Epithelial cell of prostate (primary cell): ENCODE results near the gene CCDC93.
"Not testable (repeated sequence)": the region's sequence is repeated elsewhere in the genome, so short reads cannot be mapped to it uniquely, and the experiment has no call there.

Experiments
- DNase-seq: peaks from one replicate; pipeline ENCODE4 v3.0.0-alpha.2; 2011; ENCODE audit warnings: low read depth, low spot score
- H3K27ac ChIP-seq: fragments of 450-650 bp; 2 replicates; pipeline ENCODE4 v1.5.1; 2017; ENCODE audit warnings: mild to moderate bottlenecking

CCDC93 gene

DNA sequence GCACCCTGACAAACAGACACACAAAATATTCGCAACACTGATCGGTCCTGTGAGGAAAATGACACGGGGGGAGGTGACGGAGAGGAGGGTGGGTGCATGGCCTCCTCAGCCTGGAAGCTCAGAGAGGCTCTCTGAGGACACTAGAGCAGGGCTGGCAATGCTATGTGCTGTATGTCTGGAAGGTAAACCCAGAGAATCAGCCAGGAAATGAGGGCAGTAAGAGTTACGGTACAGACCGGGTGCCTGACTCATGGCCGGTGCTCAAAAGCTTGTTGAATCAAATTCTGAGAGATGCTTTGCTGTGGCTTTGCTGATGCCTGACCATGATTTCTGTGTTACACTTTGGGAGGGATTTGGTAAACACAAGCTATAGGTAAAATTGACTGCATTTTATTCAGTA lies 81.9 kb downstream of the CCDC93 start:
- no peak for DNase-seq
- no peak overlapping the region for H3K27ac ChIP-seq

DNA sequence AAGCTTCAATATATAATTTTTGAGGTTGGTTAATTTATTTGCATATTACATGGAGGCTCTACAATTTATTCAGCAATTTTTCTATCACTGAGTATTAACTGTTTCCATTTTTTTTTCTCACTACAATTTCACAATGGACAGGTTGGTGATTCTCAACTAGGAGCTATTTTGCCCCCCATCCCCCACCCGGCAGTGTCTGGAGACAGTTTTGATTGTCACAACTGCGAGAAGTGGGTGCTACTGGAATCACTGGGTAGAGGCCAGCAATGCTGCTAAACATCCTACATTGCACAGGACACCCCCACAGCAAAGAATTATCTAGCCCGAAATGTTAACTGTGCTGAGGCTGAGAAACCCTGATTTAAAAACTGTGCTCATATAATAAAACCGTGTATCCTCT lies 82.6 kb downstream of the CCDC93 start:
- no peak overlapping the region for H3K27ac ChIP-seq
- DNase-seq, result no peak

DNA sequence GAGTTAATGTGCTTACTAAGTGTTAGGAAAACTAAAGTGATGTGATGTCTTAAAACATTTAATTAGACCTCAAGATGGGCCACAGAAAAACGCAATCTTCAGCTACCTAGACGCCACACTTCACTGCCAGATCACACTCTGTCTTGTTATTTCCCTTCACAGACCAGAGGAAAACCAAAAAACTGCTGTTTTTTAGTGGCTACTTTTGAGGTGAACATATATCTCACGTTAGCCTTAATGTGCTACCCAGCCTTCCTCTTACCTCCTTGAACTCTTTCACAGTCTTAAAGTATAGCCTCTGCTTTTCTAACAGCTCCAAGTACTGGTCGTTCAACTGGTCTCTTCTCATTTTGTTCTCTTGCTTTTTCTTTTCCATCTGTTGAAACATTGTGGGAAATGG lies 83.1 kb downstream of the CCDC93 start:
- H3K27ac ChIP-seq, result no peak overlapping the region
- no peak for DNase-seq

DNA sequence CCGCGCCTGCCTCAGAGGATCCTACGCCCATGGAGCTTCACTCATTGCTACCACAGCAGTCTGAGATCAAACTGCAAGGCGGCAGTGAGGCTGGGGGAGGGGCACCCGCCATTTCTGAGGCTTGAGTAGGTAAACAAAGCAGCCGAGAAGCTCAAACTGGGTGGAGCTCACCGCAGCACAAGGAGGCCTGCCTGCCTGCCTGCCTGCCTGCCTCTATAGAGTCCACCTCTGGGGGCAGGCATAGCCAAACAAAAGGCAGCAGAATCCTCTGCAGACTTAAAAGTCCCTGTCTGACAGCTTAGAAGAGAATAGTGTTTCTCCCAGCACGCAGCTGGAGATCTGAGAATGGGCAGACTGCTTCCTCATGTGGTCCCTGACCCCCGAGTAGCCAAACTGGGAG lies 90.4 kb downstream of the CCDC93 start:
- H3K27ac ChIP-seq, DNase-seq: not testable (repeated sequence)

DNA sequence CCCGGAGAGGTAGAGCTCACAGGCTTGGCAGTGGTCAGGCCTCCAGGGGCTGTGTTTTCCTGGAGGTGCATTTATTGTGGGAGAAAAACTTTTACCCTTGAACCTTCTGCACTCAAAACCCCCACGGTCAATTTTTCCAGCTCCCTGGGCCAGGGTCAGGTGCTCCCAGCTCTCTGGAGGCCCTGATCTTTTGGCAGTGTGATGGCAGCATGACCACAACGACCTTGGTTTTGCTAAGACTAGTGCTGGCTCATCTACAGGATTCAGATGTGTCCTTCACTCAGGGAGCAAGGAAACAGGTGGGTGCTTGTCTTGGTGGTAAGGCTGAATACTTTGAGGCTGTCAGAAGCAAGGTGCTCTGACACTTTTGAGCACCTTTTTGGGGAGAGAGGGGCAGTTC lies 92.3 kb downstream of the CCDC93 start:
- H3K27ac ChIP-seq, result no peak overlapping the region
- no peak for DNase-seq

DNA sequence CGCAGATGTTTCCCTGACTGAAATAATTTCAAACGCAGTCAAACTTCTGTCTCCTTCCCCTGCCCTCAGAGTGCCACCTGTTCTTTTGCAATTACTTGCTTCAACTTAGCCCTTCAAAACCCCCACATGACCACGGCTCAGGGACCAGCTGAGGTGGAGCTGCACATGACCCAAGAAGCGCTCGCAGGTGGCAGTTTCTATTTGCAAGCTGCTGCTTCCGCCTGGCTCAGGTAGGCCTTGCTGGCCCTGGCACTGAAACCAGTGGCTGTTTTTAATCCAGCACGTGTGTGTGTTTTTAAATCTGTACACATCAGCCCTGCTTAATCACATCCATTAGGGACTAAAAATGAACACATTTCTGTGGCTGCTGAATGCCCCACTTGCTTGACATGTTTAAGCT lies 95.3 kb downstream of the CCDC93 start:
- DNase-seq, result no peak
- no peak overlapping the region for H3K27ac ChIP-seq

DNA sequence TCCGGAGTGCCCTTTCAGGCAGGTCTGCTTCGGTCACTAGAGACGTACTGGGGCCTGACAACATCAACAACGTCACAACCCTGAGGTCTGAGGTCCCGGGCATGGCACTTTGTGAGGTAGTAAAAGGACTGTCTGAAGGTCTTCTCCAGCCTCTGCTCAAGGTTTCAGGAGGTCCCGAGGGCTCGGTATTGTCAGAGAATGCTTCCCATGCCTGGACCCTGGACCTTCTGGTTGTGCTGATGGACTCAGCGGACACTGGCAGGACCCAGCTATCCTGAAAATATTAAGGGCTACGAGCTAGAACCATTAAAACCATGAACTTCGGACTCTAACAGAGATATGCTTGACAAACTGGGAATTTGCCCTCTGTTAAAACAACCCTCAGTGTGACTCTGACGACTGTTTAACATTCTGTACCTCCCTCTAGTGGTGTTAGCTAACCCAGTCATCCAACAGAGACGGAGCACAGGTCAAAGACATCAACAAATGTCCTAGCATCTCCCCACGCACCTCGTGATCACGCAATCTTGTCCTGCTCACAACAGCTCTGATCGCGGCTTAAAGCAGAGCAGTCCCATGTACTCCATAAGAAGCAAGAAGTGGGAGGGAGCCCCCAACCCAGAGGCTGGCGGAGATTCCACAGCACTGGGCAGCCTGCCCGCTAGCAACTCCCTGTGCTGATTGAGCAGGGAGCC lies 96.5 kb downstream of the CCDC93 start:
- H3K27ac ChIP-seq, result no peak overlapping the region
- no peak for DNase-seq

DNA sequence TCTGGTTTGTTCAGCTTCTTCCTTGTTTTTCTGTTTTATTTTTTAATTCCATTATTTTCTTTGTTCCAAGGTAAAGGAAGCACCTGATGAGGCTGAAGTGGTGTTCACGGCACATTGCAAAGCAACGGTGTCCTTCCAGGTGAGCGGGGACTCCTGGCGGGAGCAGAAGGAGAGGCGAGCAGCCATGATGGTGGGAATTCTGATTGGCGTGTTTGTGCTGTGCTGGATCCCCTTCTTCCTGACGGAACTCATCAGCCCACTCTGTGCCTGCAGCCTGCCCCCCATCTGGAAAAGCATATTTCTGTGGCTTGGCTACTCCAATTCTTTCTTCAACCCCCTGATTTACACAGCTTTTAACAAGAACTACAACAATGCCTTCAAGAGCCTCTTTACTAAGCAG lies 110.9 kb downstream of the CCDC93 start:
- no peak overlapping the region for H3K27ac ChIP-seq
- no peak for DNase-seq

DNA sequence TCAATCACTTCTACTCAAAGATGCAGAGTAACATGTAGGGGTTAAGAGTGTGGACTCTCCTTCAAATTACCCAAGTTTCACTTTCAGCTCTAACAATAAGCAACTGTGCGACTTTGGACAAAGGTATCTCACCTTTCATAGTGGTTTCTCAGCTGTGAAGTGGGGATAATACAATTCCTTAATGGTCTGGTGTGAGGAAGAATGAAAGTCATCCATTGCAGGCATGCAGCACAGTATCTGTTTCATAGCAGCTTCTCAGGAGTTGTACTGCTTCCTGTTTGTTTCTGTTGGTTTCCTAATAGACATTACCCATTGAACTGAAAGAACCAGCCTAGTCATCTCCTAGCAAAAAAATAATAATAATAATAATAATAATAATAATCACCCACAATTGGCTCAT lies 125.0 kb downstream of the CCDC93 start:
- H3K27ac ChIP-seq, result no peak overlapping the region
- no peak for DNase-seq

DNA sequence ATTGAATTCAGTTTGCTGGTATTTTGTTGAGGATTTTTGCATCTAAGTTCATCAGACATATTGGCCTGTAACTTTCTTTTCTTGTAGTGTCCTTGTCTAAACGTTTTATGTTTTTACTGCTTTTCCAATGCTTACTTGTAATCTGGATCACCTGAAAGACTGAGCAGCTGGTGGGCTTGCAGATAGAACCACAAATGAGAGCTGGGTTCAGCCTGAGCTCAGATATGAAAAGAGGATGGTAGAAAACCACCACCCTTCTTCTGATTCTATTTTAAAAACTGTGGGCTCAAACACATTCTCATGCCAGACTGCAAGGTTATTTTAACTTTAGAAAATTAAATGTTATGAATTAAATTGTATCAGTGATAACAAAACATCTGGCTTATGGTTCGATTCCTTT lies 128.6 kb downstream of the CCDC93 start:
- H3K27ac ChIP-seq, result no peak overlapping the region
- no peak for DNase-seq

DNA sequence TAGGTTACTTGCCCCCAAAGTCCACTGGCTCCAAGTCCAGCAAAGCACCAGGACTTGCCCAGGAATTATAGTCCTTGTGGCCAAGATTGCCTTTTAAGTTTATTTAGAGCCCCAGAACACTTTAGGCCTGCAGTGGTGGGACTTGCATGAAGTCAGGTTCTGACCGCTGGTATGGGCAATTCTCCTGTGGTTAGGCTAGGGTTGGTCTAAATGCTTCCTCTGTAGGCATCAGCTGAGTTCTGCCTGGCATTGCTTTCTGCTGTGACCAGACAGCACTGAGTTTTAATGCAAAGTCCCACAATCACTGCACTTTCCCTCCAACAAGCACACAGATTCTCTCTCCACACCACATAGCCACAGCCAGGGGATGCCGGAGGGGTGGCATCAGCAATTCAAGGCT lies 134.9 kb downstream of the CCDC93 start:
- no peak for DNase-seq
- no peak overlapping the region for H3K27ac ChIP-seq

DNA sequence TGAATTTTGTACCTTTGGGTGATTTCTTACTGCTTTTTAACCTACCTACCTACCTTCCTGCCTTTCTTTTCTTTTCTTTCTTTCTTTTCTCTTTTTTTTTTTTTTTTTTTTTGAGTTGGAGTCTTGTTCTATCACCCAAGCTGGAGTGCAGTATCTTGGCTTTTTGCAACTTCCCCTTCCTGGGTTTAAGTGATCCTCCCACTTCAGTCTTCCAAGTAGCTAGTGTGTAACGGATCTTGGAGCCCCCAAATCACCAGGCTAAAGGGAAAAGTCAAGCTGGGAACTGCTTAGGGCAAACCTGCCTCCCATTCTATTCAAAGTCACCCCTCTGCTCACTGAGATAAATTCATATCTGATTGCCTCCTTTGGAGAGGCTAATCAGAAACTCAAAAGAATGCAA lies 138.1 kb downstream of the CCDC93 start:
- no peak overlapping the region for H3K27ac ChIP-seq
- DNase-seq, result no peak
